Endodermal cell (in vitro differentiated cells): Measurements from ENCODE around the gene OCA2. TPM values are rescaled to one million over a fixed set of nuclear protein-coding genes. Genes with fewer than 3 reads are reported as not detected.

Experiments
- DNase-seq: peaks from one replicate; pipeline ENCODE4 v3.0.0-alpha.2; 2017
- H3K27ac ChIP-seq: 2 replicates; pipeline ENCODE4 v1.5.1; 2013; ENCODE audit warnings: mild to moderate bottlenecking, low read depth, low read length, moderate library complexity
- H3K27me3 ChIP-seq: 2 replicates; pipeline ENCODE4 v1.6.1; 2013; ENCODE audit warnings: mild to moderate bottlenecking, low read length, moderate library complexity; ENCODE audit not compliant: insufficient read depth, control insufficient read depth, poor library complexity, severe bottlenecking
- H3K36me3 ChIP-seq: 2 replicates; pipeline ENCODE4 v1.7.0; 2013; ENCODE audit warnings: mild to moderate bottlenecking, low read length, moderate library complexity; ENCODE audit not compliant: control insufficient read depth, insufficient read depth
- H3K4me1 ChIP-seq: one replicate; pipeline ENCODE4 v1.7.0; 2013; ENCODE audit warnings: low read length; ENCODE audit not compliant: control insufficient read depth, insufficient read depth
- H3K4me3 ChIP-seq: 2 replicates; pipeline ENCODE4 v1.5.1; 2013; ENCODE audit warnings: mild to moderate bottlenecking, low read length, moderate library complexity
- H3K9ac ChIP-seq: 2 replicates; pipeline ENCODE4 v1.6.1; 2013; ENCODE audit warnings: mild to moderate bottlenecking, low read length, moderate library complexity; ENCODE audit not compliant: poor library complexity, severe bottlenecking; ENCODE audit errors: extremely low read depth
- H3K9me3 ChIP-seq: 2 replicates; pipeline ENCODE4 v1.6.1; 2013; ENCODE audit warnings: mild to moderate bottlenecking, low read length, moderate library complexity; ENCODE audit not compliant: control insufficient read depth
- H3K27ac Mint-ChIP-seq: 2 replicates; pipeline ENCODE4 v1.8.0; 2020; ENCODE audit warnings: mixed read lengths
- H3K27me3 Mint-ChIP-seq: 2 replicates; pipeline ENCODE4 v1.8.0; 2021; ENCODE audit warnings: mild to moderate bottlenecking, mixed read lengths; ENCODE audit not compliant: insufficient read depth
- H3K36me3 Mint-ChIP-seq: 2 replicates; pipeline ENCODE4 v1.8.0; 2020; ENCODE audit warnings: low read depth, mixed read lengths
- H3K4me1 Mint-ChIP-seq: 2 replicates; pipeline ENCODE4 v1.8.0; 2020; ENCODE audit warnings: mixed read lengths
- H3K4me3 Mint-ChIP-seq: 2 replicates; pipeline ENCODE4 v1.8.0; 2020; ENCODE audit warnings: mild to moderate bottlenecking, moderate library complexity, mixed read lengths
- H3K9me3 Mint-ChIP-seq: 2 replicates; pipeline ENCODE4 v1.8.0; 2020; ENCODE audit warnings: mild to moderate bottlenecking, mixed read lengths
- WGBS, 2 experiments: methylation state at CpG; one replicate each; pipeline versions ENCODE4 v1.1.5 to v1.1.7; 2013; ENCODE audit warnings: missing lambda C conversion rate in 2 of 2, mixed read lengths in 1 of 2; ENCODE audit not compliant: insufficient coverage in 1 of 2, insufficient read length in 1 of 2; 5-methylcytosine and 5-hydroxymethylcytosine counted together
- total RNA-seq, 2 donors: library from RNA; stranded (reverse); fragmentation: NEBNext Ultra II Directional in 1 of 2; extraction: Animal tissue kit (Norgen Biotek cat#: 25700) in 1 of 2; gene quantifications; 2 replicates in 1 of 2; 3 replicates in 1 of 2; pipeline ENCODE4 v1.2.1, GENCODE V29; 2021
- TF ChIP-seq, protein P1 (sequence below): fragments of 200-600 bp; sonication (generic); conservative IDR thresholded peaks from 2 replicates; pipeline ENCODE4 v1.5.0; 2021; ENCODE audit warnings: antibody characterized with exemption, mild to moderate bottlenecking

The OCA2 gene
- total RNA-seq, 2 donors from 2014 or later, result 0.29 to 0.84 TPM

- Histone ChIP-seq H3K27ac (no peak overlapping the region), H3K4me1 (no peaks in the 10 kb centered on the region), H3K9me3 (no peaks in the 10 kb centered on the region), H3K36me3 (peaks cover 78% of the 10 kb centered on the region), H3K4me3 (no peak overlapping the region), H3K27me3 (no peaks in the 10 kb centered on the region), H3K9ac (no peak overlapping the region)
- no peak overlapping the region for H3K27ac Mint-ChIP-seq
- no peaks in the 10 kb centered on the region for H3K27me3 Mint-ChIP-seq
- whole genome bisulfite sequencing, 2 experiments, result 93 to 100% methylated on average over 4 of the region's 4 CpGs
- no peaks in the 10 kb centered on the region for H3K4me1 Mint-ChIP-seq
- H3K9me3 Mint-ChIP-seq, result no peaks in the 10 kb centered on the region
- H3K4me3 Mint-ChIP-seq, result no peak overlapping the region
- peaks cover 80% of the 10 kb centered on the region for H3K36me3 Mint-ChIP-seq
- TF ChIP-seq, protein P1, sequence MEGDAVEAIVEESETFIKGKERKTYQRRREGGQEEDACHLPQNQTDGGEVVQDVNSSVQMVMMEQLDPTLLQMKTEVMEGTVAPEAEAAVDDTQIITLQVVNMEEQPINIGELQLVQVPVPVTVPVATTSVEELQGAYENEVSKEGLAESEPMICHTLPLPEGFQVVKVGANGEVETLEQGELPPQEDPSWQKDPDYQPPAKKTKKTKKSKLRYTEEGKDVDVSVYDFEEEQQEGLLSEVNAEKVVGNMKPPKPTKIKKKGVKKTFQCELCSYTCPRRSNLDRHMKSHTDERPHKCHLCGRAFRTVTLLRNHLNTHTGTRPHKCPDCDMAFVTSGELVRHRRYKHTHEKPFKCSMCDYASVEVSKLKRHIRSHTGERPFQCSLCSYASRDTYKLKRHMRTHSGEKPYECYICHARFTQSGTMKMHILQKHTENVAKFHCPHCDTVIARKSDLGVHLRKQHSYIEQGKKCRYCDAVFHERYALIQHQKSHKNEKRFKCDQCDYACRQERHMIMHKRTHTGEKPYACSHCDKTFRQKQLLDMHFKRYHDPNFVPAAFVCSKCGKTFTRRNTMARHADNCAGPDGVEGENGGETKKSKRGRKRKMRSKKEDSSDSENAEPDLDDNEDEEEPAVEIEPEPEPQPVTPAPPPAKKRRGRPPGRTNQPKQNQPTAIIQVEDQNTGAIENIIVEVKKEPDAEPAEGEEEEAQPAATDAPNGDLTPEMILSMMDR, result no peak
- no peak for DNase-seq
Measured at GRCh38 chr15:28120359-28120640, 21.2 kb upstream of the OCA2 start.

- Mint-ChIP-seq H3K9me3 (no peaks in the 10 kb centered on the region), H3K36me3 (peaks cover 77% of the 10 kb centered on the region), H3K4me1 (no peaks in the 10 kb centered on the region), H3K27me3 (no peaks in the 10 kb centered on the region), H3K4me3 (no peak overlapping the region), H3K27ac (no peak overlapping the region)
- WGBS, 2 experiments, result 94 to 100% methylated on average over 10 of the region's 10 CpGs
- no peak for DNase-seq
- TF ChIP-seq, protein P1, result no peak
- Histone ChIP-seq H3K4me3 (no peak overlapping the region), H3K27ac (no peak overlapping the region), H3K36me3 (peaks cover 77% of the 10 kb centered on the region), H3K9ac (no peak overlapping the region), H3K27me3 (no peaks in the 10 kb centered on the region), H3K4me1 (no peaks in the 10 kb centered on the region), H3K9me3 (no peaks in the 10 kb centered on the region)
Measured at GRCh38 chr15:28118531-28118930, 19.4 kb upstream of the OCA2 start.

DNA sequence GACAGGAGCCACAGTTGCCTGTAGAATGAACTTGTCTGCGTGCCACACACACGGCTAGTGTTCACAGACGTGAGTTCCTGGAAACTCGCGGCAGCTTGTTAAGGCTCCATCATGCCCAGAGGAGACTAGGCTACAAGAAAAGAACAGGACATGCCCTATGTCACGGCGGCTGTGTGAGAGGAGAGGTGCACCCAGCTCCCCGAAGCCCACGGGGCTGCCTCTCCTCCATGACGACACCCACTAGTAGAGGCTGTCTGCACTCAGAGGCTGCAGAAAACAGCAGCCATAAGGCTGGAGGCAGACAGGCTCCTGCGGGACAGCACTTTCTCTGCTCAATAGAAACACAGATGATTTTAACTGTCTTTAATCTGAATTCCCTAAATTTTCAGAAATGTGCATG, 19.0 kb upstream of the OCA2 start:
- H3K27me3 Mint-ChIP-seq, result no peaks in the 10 kb centered on the region
- H3K36me3 ChIP-seq, result peaks cover 78% of the 10 kb centered on the region
- no peaks in the 10 kb centered on the region for H3K4me1 Mint-ChIP-seq
- H3K4me3 Mint-ChIP-seq, result no peak overlapping the region
- no peaks in the 10 kb centered on the region for H3K9me3 ChIP-seq
- no peak overlapping the region for H3K27ac ChIP-seq
- no peak overlapping the region for H3K9ac ChIP-seq
- peaks cover 77% of the 10 kb centered on the region for H3K36me3 Mint-ChIP-seq
- H3K4me1 ChIP-seq, result no peaks in the 10 kb centered on the region
- H3K9me3 Mint-ChIP-seq, result no peaks in the 10 kb centered on the region
- TF ChIP-seq, protein P1, result no peak
- 93 to 94% methylated on average over 10 to 11 of the region's 11 CpGs for WGBS, 2 experiments
- no peak for DNase-seq
- H3K4me3 ChIP-seq, result no peak overlapping the region
- no peaks in the 10 kb centered on the region for H3K27me3 ChIP-seq
- no peak overlapping the region for H3K27ac Mint-ChIP-seq
